ENCODE results near the gene ADAMTSL1. TPM values are rescaled to one million over a fixed set of nuclear protein-coding genes. Genes with fewer than 3 reads are reported as not detected.

Gene ADAMTSL1
- total and polyA plus RNA-seq, 2 of the 8 experiments (the other 6 are each of a cell fraction or from before 2014, with no cell fraction given) = 0.84 to 1.1 TPM

DNA sequence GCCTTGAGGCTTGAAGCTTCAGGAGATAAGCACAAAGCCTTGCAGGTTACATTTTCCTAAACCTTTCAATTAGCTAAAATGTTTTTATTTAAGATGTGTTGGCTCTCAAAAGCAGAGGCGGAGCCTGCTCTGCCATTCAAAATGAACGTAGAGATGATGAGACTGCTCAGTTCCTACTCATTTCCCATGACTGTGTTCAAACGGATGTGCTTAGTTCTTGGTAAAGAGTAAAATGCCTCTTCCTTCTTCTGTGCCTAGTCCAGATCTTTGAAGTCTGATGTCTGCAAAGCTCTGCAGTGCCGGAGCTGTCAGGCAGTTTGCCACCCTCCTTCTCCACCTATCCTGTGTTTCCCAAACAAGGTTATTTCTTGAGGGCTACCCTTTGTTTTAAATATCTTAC is 46.3 kb upstream of the ADAMTSL1 start (continued):
- TF ChIP-seq SIX5 (IDR thresholded peaks at IDR 0.05; ENCODE audit: low read depth, low read length) (no peak), FOSL1 (IDR thresholded peaks at IDR 0.05; ENCODE audit: insufficient read depth, low read depth, low read length) (no peak), BCL11A (IDR thresholded peaks at IDR 0.05; ENCODE audit: low read depth in 2 of 2, low read length in 2 of 2) (no peak)

Measured in H1 (cell line).